ENCODE data around the gene CNNM2. TPM values are rescaled to one million over a fixed set of nuclear protein-coding genes. Genes with fewer than 3 reads are reported as not detected.

CNNM2 gene
- total RNA-seq, 4 donors from 2014 or later, result 15.2 to 19.2 (median 15.9) TPM

DNA sequence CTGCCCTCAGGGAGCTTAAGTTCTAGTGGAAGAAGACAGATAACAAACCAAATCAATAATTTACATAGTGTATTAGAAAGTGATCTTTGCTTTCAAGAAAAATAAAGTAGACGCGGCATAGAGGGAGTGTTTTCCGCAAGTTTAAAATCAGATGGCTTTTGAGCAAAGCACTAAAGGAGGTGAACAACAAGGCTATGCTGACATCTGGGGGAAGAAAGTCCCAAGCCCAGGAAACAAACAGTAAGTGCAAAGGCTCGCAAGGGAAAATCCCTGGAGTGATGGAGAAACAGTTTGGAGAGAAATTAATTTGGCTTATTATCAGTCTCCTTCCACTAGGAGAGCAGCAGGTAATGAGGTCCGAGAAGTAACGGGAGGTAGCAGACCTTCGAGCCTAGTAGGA is 1.9 kb upstream of the CNNM2 start:
- H3K27me3 ChIP-seq, result no peaks in the 10 kb centered on the region
- H3K27ac ChIP-seq, result no peak overlapping the region
- intact Hi-C loops (cut with DNase I), result loop anchor here (5.0 kb wide), 1 partner anchor 331 kb away; the partner anchor contains the start of gene RPEL1
- H3K4me3 ChIP-seq (replicated peaks in 1 of 3), result no peak overlapping the region
- H3K9me3 ChIP-seq, result no peaks in the 10 kb centered on the region
- no peak for TF ChIP-seq POLR2A (IDR thresholded peaks at IDR 0.05)
- TF ChIP-seq, protein P1, sequence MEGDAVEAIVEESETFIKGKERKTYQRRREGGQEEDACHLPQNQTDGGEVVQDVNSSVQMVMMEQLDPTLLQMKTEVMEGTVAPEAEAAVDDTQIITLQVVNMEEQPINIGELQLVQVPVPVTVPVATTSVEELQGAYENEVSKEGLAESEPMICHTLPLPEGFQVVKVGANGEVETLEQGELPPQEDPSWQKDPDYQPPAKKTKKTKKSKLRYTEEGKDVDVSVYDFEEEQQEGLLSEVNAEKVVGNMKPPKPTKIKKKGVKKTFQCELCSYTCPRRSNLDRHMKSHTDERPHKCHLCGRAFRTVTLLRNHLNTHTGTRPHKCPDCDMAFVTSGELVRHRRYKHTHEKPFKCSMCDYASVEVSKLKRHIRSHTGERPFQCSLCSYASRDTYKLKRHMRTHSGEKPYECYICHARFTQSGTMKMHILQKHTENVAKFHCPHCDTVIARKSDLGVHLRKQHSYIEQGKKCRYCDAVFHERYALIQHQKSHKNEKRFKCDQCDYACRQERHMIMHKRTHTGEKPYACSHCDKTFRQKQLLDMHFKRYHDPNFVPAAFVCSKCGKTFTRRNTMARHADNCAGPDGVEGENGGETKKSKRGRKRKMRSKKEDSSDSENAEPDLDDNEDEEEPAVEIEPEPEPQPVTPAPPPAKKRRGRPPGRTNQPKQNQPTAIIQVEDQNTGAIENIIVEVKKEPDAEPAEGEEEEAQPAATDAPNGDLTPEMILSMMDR (IDR thresholded peaks at IDR 0.05), result no peak
- H3K4me1 ChIP-seq, result peaks cover 20 to 22% of the 10 kb centered on the region in 2 donors
- DNase-seq, result no peak
- 85 to 89% methylated on average over 7 of the region's 7 CpGs for WGBS, 2 donors
- H3K36me3 ChIP-seq, result no peaks in the 10 kb centered on the region

DNA sequence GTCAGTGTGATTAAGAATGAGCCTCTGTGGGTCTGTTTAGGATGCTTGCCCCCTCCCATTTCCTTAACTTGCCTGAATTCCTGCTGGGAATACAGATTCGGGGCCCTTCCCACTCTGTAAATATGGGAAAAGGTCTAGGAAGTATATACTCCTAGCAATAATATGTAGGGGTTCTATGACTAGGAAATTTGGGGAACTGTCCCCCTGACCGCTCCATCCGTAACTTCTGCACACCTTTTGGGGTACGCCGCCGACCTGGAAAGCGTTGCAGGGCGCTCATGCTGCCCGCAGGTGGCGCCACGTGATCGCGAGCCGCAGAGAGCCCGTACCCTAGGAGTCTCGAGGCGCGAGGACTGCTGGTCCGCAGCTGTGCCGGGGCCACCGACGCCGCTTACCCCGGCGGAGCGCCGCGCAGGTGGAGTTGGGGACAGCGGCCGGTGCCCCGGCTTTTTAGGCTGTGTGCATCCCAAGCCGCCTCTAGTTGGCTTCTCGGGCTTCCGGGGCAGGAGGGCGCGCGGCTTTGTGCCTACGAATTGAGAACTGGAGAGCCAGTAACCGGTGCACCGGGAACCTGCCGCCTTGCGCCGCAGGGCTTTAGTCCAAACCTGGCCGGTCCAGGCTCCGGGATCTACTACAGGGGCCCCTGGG is 656 bp upstream of the CNNM2 start:
- peak; percentile 83 for DNase-seq
- Histone ChIP-seq H3K27me3 (no peaks in the 10 kb centered on the region), H3K36me3 (no peaks in the 10 kb centered on the region), H3K4me1 (peaks cover 28 to 29% of the 10 kb centered on the region in 2 donors), H3K4me3 (replicated peaks in 1 of 3) (peak overlapping the region; percentile 11 to 95 (median 43)), H3K27ac (peak overlapping the region; percentile 87 to 96 (median 95)), H3K9me3 (no peaks in the 10 kb centered on the region)
- WGBS, 2 donors, result 0 to 2% methylated on average over 15 to 22 of the region's 45 CpGs
- intact Hi-C loops (cut with DNase I), result loop anchor here (5.0 kb wide), 1 partner anchor 330 kb away; the partner anchor contains the start of gene RPEL1
- no peak for TF ChIP-seq POLR2A (IDR thresholded peaks at IDR 0.05)
- TF ChIP-seq, protein P1 (IDR thresholded peaks at IDR 0.05), result peak; percentile 94 to 99 (median 98)

DNA sequence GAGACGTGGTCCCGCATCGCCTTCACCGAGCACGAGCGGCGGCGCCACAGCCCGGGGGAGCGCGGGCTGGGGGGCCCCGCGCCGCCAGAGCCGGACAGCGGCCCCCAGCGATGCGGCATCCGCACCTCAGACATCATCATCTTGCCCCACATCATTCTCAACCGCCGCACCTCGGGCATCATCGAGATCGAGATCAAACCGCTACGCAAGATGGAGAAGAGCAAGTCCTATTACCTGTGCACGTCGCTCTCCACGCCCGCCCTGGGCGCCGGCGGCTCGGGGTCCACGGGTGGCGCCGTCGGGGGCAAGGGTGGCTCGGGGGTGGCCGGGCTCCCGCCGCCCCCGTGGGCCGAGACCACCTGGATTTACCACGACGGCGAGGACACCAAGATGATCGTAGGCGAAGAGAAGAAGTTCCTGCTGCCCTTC is 737 bp downstream of the CNNM2 start:
- Histone ChIP-seq H3K9me3 (no peaks in the 10 kb centered on the region), H3K36me3 (no peaks in the 10 kb centered on the region), H3K4me1 (peaks cover 32 to 37% of the 10 kb centered on the region in 2 donors), H3K4me3 (replicated peaks in 1 of 3) (peak overlapping the region; percentile 93 to 95 (median 94)), H3K27me3 (no peaks in the 10 kb centered on the region), H3K27ac (peak overlapping the region; percentile 90 to 96 (median 95))
- intact Hi-C loops (cut with DNase I), result loop anchor here (2.0 to 5.0 kb wide), 2 partner anchors 150 to 328 kb away; partner anchors contain the start of gene RPEL1
- WGBS, 2 donors, result 0 to 2% methylated on average over 18 to 30 of the region's 49 CpGs
- DNase-seq, result peak; percentile 9 to 17
- TF ChIP-seq, protein P1 (IDR thresholded peaks at IDR 0.05), result no peak
- no peak for TF ChIP-seq POLR2A (IDR thresholded peaks at IDR 0.05)

DNA sequence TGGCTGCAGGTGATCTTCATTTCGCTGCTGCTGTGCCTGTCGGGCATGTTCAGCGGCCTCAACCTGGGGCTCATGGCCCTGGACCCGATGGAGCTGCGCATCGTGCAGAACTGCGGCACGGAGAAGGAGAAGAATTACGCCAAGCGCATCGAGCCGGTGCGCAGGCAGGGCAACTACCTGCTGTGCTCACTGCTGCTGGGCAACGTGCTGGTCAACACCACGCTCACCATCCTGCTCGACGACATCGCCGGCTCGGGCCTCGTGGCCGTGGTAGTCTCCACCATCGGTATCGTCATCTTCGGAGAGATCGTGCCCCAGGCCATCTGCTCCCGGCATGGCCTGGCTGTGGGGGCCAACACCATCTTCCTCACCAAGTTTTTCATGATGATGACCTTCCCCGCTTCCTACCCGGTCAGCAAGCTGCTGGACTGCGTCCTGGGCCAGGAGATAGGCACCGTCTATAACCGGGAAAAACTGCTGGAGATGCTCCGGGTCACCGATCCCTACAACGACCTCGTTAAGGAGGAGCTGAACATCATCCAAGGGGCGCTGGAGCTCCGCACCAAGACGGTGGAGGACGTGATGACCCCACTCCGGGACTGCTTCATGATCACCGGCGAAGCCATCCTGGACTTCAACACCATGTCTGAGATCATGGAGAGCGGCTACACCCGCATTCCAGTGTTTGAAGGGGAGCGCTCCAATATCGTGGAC is 1.3 kb downstream of the CNNM2 start:
- Histone ChIP-seq H3K9me3 (no peaks in the 10 kb centered on the region), H3K27me3 (no peaks in the 10 kb centered on the region), H3K36me3 (no peaks in the 10 kb centered on the region), H3K4me3 (replicated peaks in 1 of 3) (peak overlapping the region; percentile 93 to 95 (median 94)), H3K27ac (no peak overlapping the region), H3K4me1 (peaks cover 38 to 42% of the 10 kb centered on the region in 2 donors)
- peak; percentile 43 to 60 for DNase-seq
- WGBS, 2 donors, result 30 to 38% methylated on average over 17 to 30 of the region's 47 CpGs
- no peak for TF ChIP-seq POLR2A (IDR thresholded peaks at IDR 0.05)
- TF ChIP-seq, protein P1 (IDR thresholded peaks at IDR 0.05), result no peak
- intact Hi-C loops (cut with DNase I), result loop anchor here (2.0 to 5.0 kb wide), 2 partner anchors 149 to 328 kb away; partner anchors contain the start of gene RPEL1
